Fibroblast of skin of back (primary cell): Measurements from ENCODE around the gene ARFIP1.
"Not testable (repeated sequence)": the region's sequence is repeated elsewhere in the genome, so short reads cannot be mapped to it uniquely, and the experiment has no call there.

ENCODE experiments used
- DNase-seq: peaks from one replicate; pipeline ENCODE4 v3.0.0-alpha.2; 2013

ARFIP1 gene

DNA sequence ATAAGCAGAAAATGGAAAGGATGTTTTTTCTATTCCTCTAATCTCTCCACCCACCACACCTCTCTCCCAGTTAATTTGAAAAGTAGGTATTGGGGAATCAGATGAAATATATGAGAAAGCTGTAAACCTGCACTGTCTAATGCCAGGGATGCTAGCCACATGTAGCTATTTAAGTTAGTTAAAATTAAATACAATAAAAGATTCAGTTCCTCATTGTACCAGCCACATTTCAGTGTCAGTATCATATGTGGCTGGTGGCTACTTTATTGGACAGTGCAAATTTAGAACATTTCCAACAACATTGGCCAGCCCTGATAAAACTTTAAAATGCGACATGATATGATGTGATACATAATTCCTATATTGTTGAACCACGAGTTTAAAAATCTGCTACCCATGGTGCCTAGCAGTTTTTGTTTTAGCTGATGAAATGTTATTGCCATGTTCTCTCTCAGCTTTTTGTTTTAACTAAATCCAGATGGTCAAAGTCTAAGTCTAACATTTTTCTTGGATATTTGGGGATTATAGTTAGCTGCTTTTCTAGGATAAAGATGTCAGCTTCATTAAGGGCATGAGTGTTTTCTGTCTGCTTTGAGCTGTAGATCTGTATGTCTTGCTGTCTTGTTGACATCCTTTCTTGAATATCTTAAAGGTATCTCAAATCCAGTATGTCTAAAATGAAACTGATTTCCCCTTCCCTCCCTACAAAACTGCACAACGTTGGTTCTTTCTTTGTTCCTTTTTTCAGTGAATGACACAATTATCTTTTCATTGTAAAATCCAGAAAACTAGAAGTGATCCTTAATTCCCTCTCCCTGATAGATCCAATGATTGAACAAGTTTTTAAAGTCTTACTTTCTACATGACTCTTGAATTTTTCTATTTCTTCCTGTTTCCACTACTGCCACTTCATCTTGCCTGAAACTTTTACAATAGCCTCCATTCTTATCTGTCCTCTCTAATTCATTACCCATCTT, 6.2 kb downstream of the ARFIP1 start:
- DNase-seq: peak; percentile 25

DNA sequence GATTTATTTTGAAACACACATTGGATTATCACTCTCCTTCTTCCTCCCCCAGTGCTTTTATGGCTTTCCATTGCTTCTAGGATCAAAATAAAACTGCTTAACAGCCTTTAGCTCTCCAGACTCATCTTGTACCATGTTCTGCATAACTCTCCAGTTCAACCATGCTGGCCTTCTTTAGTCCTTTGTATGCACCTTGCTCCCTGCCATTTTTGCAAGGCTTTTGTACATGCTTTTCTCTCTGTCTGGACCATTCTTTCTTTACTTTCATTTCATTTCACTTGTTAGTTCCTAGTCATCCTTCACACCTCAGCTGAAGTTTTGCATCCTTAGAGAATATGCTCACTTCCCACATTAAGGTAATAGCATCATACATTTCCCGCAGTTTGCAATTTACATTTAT, 6.9 kb downstream of the ARFIP1 start:
- no peak for DNase-seq

DNA sequence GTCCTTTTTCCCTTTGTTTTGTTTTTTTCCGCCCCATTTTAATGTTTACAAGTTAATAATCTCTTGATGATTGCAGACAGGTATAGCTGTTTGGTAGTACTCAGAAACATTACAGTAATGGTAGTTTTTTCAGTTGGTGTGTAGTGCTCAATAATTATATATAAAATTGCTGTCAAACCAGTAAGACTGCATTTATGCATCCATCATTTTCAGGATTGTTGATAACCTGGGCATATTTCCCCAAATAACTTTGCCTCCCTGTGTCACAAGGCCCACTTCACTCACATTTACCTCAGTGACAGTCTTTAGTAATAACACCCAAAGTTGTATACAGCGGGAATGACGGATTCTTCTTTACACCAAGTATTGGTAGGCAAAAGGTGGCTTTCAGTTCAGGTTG, 16.1 kb downstream of the ARFIP1 start:
- DNase-seq: no peak

GRCh38 chr4:152803541-152803940, 23.8 kb downstream of the ARFIP1 start:
- DNase-seq: no peak

DNA sequence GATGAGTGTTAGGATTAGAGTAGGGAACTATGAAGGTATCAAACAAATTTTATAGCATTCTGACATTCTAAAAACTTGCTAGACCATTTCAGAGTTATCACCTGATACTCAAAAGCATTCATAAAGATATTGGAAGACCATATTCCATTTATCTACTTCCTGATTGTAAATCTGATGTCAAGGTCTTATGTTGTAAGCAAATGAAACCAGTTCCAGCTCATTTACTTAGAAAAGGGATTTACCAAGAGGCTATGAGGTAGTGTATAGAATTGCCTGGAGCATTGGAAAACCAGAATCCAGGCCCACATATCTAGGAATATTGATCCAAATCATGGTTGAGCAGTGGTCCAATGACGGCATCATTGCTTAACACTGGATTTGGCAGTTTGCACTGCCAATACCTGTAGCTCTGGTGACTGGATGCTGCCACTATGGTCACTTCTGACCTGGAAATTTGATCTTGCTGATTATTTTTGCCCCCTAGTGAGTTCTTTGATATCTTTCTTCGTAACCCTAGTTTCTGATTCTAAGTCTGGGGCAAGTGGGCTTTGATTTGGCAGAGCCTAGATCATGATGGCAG, 25.4 kb downstream of the ARFIP1 start:
- no peak for DNase-seq

GRCh38 chr4:152805818-152806217, 26.1 kb downstream of the ARFIP1 start:
- DNase-seq: no peak

- no peak for DNase-seq
Observed at GRCh38 chr4:152806501-152807125, 26.9 kb downstream of the ARFIP1 start.

DNA sequence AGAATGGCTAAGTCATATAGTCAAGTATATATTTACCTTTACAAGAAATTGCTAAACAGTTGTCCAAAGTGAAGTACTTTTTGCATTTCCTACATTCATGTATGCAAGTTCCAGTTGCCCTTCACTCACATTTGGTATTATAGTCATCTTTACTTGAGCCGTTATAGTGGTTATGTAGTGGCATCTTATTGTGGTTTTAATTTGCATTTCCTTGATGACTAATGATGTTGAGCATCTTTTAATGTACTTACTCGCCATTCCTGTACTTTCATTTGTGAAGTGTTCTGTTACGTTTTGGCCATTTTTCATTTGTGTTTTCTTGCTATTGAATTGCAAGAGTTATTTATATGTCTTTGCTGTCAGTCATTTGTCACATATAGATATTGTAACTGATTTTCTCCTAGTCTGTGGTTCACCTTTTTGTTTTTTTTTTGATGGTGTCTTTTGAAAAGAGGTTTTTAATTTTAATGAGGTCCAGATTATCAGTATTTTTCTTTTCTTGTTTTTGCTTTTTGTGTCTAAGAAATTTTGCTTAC, 27.6 kb downstream of the ARFIP1 start:
- peak; percentile 50 for DNase-seq

DNA sequence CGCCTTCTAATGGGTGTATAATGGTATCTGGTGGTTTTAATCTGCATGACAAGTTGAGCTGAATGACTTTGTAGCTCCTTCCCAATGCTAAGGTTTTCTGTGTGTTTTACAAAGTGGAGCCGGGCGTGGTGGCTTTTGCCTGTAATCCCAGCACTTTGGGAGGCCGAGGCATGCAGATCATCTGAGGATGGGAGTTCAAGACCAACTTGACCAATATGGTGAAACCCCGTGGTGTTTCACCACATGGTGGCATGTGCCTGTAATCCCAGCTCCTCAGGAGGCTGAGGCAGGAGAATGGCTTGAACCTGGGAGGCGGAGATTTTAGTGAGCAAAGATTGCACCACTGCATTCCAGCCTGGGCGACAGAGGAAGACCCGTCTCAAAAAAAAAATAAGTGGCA, 28.9 kb downstream of the ARFIP1 start:
- DNase-seq: no peak

DNA sequence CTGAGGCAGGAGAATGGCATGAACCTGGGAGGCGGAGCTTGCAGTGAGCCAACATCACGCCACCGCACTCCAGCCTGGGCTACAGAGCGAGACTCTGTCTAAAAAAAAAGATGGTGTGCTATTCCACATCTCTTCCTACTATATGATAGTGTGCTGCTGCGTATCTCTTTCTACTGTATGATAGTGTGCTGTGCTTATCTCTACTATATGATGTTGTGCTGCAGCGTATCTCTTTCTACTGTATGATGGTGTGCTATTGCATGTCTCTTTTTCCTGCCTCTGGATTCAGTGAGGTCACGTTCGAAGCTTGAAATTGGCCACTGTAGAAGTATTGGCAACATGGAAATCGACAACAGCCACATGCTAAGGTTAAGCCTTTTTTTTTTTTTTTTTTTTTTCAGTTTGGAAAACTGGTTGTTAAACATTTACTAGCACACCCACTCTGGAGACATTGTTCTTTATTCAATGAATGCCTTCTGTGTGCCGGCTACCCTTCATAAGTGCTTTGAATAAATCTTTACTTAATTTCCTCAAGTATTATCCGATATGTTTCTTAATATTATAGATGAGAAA, 31.0 kb downstream of the ARFIP1 start:
- no peak for DNase-seq

DNA sequence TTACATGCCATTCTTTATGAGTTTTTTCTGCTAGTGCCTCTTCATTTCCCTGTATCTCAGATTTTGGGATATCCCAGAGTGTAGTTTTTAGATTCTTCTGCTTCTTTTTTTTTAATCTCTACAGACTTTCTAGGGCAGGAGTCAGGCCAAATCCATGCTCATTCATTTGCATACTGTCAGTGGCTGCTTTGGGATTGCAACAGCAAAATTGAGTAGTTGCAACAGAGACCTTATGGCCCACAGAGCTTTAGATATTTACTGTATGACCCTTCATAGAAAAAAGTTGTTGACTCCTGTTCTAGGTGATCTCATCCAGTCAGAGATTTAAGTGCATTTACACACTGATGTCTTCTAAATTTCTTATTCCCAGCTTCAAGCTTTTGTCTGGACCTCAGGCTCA, 35.3 kb downstream of the ARFIP1 start:
- DNase-seq: no peak

DNA sequence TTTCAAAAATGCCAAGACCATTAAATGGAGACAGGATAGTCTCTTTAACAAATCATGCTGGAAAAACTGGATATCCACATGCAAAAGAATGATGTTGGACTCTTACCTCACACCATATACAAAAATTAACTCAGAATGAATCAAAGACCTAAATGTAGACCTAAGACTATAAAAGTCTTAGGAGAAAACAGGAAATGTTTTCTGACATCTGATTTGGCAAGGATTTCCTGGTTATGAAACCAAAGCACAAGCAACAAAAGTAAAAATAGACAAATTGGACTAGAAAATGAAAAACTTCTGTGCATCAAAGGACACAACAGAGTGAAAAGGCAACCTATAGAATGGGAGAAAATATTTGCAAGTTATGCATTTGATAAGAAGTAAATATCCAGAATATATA, 37.6 kb downstream of the ARFIP1 start:
- no peak for DNase-seq

DNA sequence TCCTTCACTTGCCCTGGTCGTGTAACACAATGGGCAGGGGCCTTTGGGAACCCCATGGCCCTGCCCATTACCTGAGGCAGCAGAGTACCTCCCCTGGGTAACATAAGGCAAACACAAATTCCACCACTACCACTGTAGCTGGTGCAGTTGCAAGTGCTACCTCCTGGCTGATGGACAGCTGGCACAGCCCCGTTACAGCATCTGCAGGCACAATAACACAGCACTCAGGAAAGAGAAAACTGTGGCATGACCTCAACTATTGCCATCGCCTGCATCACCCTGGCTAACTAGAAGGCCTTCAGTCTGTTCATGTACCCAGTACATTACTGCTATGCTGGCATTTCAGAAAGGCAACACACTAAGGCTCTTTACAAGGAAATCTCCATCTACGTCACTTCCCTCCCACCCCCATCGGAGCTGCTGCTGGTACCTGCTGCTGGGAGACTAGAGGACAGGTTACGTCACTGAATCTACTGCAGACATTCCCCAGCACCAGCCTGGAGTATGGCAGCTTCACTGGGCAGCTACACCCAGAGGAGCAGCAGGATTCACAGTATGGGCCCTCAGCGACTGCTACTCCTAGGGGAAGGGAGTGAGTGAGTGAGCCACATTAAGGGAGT, 39.4 kb downstream of the ARFIP1 start:
- no peak for DNase-seq

GRCh38 chr4:152820073-152820472, 40.3 kb downstream of the ARFIP1 start:
- no peak for DNase-seq

GRCh38 chr4:152822323-152822722, 42.6 kb downstream of the ARFIP1 start:
- no peak for DNase-seq

DNA sequence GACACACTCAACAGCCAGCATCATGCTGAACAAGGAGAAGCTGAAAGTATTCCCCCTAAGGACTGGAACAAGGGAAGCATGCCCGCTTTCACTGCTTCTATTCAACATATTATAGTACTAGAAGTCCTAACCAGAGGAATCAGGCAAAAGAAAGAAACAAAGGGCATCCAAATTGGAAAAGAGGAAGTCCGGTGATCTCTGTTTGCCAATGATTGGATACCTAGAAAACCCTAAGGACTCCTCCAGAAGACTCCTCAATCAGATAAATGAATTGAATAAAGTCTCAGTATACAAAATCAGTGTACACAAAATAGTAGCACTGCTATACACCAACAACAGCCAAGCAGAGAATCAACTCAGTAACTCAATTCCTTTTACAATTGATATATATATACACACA, 44.8 kb downstream of the ARFIP1 start:
- DNase-seq: no peak

DNA sequence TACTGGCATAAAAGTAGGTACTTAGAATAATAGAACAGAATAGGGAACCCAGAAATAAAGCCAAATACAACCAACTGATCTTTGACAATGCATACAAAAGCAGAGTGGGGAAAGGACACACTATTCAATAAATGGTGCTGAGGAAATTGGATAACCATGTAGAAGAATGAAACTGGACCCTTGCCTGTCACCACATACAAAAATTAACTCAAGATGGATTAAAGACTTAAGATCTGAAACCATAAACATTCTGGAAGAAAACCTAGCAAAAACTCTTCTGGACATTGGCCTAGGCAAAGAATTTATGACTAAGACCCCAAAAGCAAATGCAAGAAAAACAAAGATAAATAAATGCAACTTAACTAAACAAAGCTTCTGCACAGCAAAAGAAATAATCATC, 45.6 kb downstream of the ARFIP1 start:
- no peak for DNase-seq

DNA sequence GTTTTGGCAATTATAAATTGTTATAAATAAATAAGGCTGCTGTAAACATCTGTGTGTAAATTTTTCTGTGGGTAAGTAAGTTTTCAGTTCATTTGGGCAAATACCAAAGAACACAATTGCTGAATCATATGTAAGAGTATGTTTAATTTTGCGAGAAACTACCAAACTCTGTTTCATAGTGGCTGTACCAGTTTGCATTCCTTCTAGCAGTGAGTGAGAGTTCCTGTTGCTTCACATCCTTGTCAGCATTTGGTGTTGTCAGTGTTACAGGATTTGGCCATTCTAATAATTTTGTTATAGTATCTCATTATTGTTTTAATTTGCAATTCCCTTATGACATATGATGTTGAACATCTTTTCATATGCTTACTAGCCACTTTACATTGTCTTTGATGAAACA, 48.4 kb downstream of the ARFIP1 start:
- peak; percentile 11 for DNase-seq

- DNase-seq: peak; percentile 4
Observed at GRCh38 chr4:152831416-152831815, 51.7 kb downstream of the ARFIP1 start.

GRCh38 chr4:152836936-152837335, 57.2 kb downstream of the ARFIP1 start:
- no peak for DNase-seq

GRCh38 chr4:152839729-152840128, 60.0 kb downstream of the ARFIP1 start:
- not testable (repeated sequence) for DNase-seq

- DNase-seq: no peak
Observed at GRCh38 chr4:152843481-152844090, 63.8 kb downstream of the ARFIP1 start.
